H1 (cell line): ENCODE measurements around the gene RAD51B. TPM values are rescaled to one million over a fixed set of nuclear protein-coding genes. Genes with fewer than 3 reads are reported as not detected.
A peak's percentile ranks its signal among the peaks of the same experiment; 100 is the strongest.

Source experiments
- CTCF ChIA-PET: fragments of 300-600 bp; sonication (Branson Sonifier 250); formaldehyde crosslinking; loops from one replicate; lab custom pipeline; 2021; ENCODE audit not compliant: partially characterized antibody; lab: Charles Lee
- POLR2A ChIA-PET: fragments of 300-600 bp; sonication (Branson Sonifier 250); formaldehyde crosslinking; loops from one replicate; lab custom pipeline; 2021; ENCODE audit warnings: inconsistent platforms; ENCODE audit not compliant: partially characterized antibody; lab: Charles Lee
- DNase-seq, 2 experiments: peaks; one replicate each; pipeline versions ENCODE4 v3.0.0 to v3.0.0-alpha.2; 2010 to 2022; ENCODE audit warnings: low spot score in 2 of 2, low read depth in 1 of 2, mixed read lengths in 1 of 2
- FAIRE-seq: peaks from 2 replicates; lab custom pipeline; 2011; peaks lifted over from hg19 to GRCh38; lab: Jason Lieb, UNC
- H2AFZ ChIP-seq: 2 replicates; pipeline ENCODE4 v1.8.1; 2012; ENCODE audit warnings: low read length, inconsistent platforms
- H2AK5ac ChIP-seq: 2 replicates; pipeline ENCODE4 v1.6.1; 2013; ENCODE audit warnings: low read depth, low read length
- H2BK120ac ChIP-seq: replicated peaks from 2 replicates; pipeline ENCODE3; 2013; ENCODE audit warnings: low read depth, low read length, inconsistent platforms
- H2BK12ac ChIP-seq: 2 replicates; pipeline ENCODE4 v1.6.1; 2013; ENCODE audit warnings: low read depth, low read length
- H2BK15ac ChIP-seq: 2 replicates; pipeline ENCODE4 v1.6.1; 2013; ENCODE audit warnings: low read length
- H2BK20ac ChIP-seq: 2 replicates; pipeline ENCODE4 v1.6.1; 2013; ENCODE audit warnings: low read length
- H2BK5ac ChIP-seq: 2 replicates; pipeline ENCODE4 v1.6.1; 2013; ENCODE audit warnings: low read depth, low read length
- H3K14ac ChIP-seq: 2 replicates; pipeline ENCODE4 v1.6.1; 2013; ENCODE audit warnings: inconsistent platforms; ENCODE audit not compliant: insufficient read length
- H3K18ac ChIP-seq: 2 replicates; pipeline ENCODE4 v1.6.1; 2013; ENCODE audit warnings: low read length; ENCODE audit errors: extremely low read depth
- H3K23ac ChIP-seq: 2 replicates; pipeline ENCODE4 v1.6.1; 2013; ENCODE audit warnings: inconsistent platforms; ENCODE audit not compliant: insufficient read length
- H3K23me2 ChIP-seq: 2 replicates; pipeline ENCODE4 v1.6.1; 2013; ENCODE audit warnings: low read depth, low read length
- H3K27ac ChIP-seq: 2 replicates; pipeline ENCODE4 v1.6.1; 2011; ENCODE audit warnings: low read depth, low read length, inconsistent platforms
- H3K27me3 ChIP-seq, 4 experiments: replicated peaks in 1 of 4; 1 replicate in 1 of 4; 2 replicates in 3 of 4; pipeline versions ENCODE4 v1.6.1 to v1.8.1; 2011 to 2013; ENCODE audit warnings: low read length in 3 of 4, mild to moderate bottlenecking in 3 of 4, inconsistent platforms in 2 of 4, mixed read lengths in 2 of 4, moderate library complexity in 1 of 4; ENCODE audit not compliant: control insufficient read depth in 3 of 4, insufficient read depth in 3 of 4; ENCODE audit errors: extremely low read depth in 1 of 4
- H3K36me3 ChIP-seq, 4 experiments: 2 replicates each; pipeline versions ENCODE4 v1.6.1 to v1.8.1; 2011 to 2013; ENCODE audit warnings: mild to moderate bottlenecking in 4 of 4, low read length in 3 of 4, moderate library complexity in 2 of 4, control low read depth in 1 of 4, inconsistent platforms in 1 of 4; ENCODE audit not compliant: insufficient read depth in 4 of 4, control insufficient read depth in 2 of 4
- H3K4ac ChIP-seq: replicated peaks from 2 replicates; pipeline ENCODE3; 2013; ENCODE audit warnings: low read length, low read depth, mixed read lengths, inconsistent platforms; ENCODE audit not compliant: insufficient read length
- H3K4me1 ChIP-seq, 4 experiments: replicated peaks in 1 of 4; 1 replicate in 1 of 4; 2 replicates in 3 of 4; pipeline versions ENCODE4 v1.6.1 to v1.8.1; 2011 to 2013; ENCODE audit warnings: low read length in 3 of 4, inconsistent platforms in 2 of 4, mixed read lengths in 1 of 4; ENCODE audit not compliant: insufficient read depth in 4 of 4, control insufficient read depth in 3 of 4
- H3K4me2 ChIP-seq, 2 experiments: 2 replicates each; pipeline versions ENCODE4 v1.6.1 to v1.8.1; 2011 to 2013; ENCODE audit warnings: low read depth in 2 of 2, low read length in 2 of 2, control low read depth in 1 of 2, inconsistent platforms in 1 of 2, mild to moderate bottlenecking in 1 of 2; ENCODE audit not compliant: insufficient read depth in 1 of 2
- H3K4me3 ChIP-seq, 4 experiments: fragments of 200-600, 300-600 bp in 1 of 4; sonication (generic), shearing (Covaris generic), sonication (Bioruptor Twin) in 1 of 4; 2 replicates each; pipeline versions ENCODE4 v1.5.1 to v1.8.1; 2011 to 2016; ENCODE audit warnings: low read length in 4 of 4, low read depth in 3 of 4, control low read depth in 2 of 4, inconsistent platforms in 2 of 4, mild to moderate bottlenecking in 2 of 4, mixed read lengths in 1 of 4, moderate library complexity in 1 of 4; ENCODE audit not compliant: insufficient read depth in 2 of 4; ENCODE audit errors: extremely low read depth in 1 of 4
- H3K56ac ChIP-seq: replicated peaks from 2 replicates; pipeline ENCODE3; 2013; ENCODE audit warnings: low read depth, mild to moderate bottlenecking, mixed read lengths, low read length, inconsistent platforms; ENCODE audit not compliant: insufficient read length
- H3K79me1 ChIP-seq: 2 replicates; pipeline ENCODE4 v1.6.1; 2013; ENCODE audit warnings: low read depth, low read length, control low read depth
- H3K79me2 ChIP-seq, 2 experiments: 2 replicates each; pipeline versions ENCODE4 v1.6.1 to v1.8.1; 2012 to 2013; ENCODE audit warnings: low read length in 2 of 2, mild to moderate bottlenecking in 2 of 2, inconsistent platforms in 1 of 2; ENCODE audit not compliant: insufficient read depth in 2 of 2, control insufficient read depth in 1 of 2
- H3K9ac ChIP-seq, 4 experiments: replicated peaks in 1 of 4; 1 replicate in 1 of 4; 2 replicates in 3 of 4; pipeline versions ENCODE4 v1.6.1 to v1.8.1; 2011 to 2013; ENCODE audit warnings: low read depth in 3 of 4, low read length in 3 of 4, control low read depth in 2 of 4, mild to moderate bottlenecking in 2 of 4, moderate library complexity in 2 of 4, inconsistent platforms in 1 of 4; ENCODE audit errors: extremely low read depth in 1 of 4
- H3K9me3 ChIP-seq, 2 experiments: 2 replicates each; pipeline versions ENCODE4 v1.6.1 to v1.8.1; 2012 to 2013; ENCODE audit warnings: mild to moderate bottlenecking in 2 of 2, moderate library complexity in 2 of 2, control low read depth in 1 of 2, inconsistent platforms in 1 of 2, low read depth in 1 of 2, low read length in 1 of 2, mixed read lengths in 1 of 2; ENCODE audit not compliant: insufficient read depth in 2 of 2
- H4K20me1 ChIP-seq, 2 experiments: replicated peaks in 1 of 2; 2 replicates each; pipeline versions ENCODE3 to v1.8.1; 2011 to 2013; ENCODE audit warnings: inconsistent platforms in 2 of 2, low read length in 2 of 2, mild to moderate bottlenecking in 1 of 2; ENCODE audit not compliant: insufficient read depth in 2 of 2, control insufficient read depth in 1 of 2
- H4K5ac ChIP-seq: 2 replicates; pipeline ENCODE4 v1.6.1; 2013; ENCODE audit warnings: low read length, low read depth, mixed read lengths, inconsistent platforms; ENCODE audit not compliant: insufficient read length
- H4K8ac ChIP-seq: 2 replicates; pipeline ENCODE4 v1.8.0; 2013; ENCODE audit warnings: mild to moderate bottlenecking, moderate library complexity, low read length, inconsistent platforms; ENCODE audit not compliant: insufficient read depth; ENCODE audit errors: extremely low read depth
- H4K91ac ChIP-seq: replicated peaks from 2 replicates; pipeline ENCODE3; 2013; ENCODE audit warnings: low read length, mixed read lengths, inconsistent platforms; ENCODE audit not compliant: insufficient read length
- MAFK ChIP-seq: IDR thresholded peaks from 2 replicates; pipeline ENCODE4 v1.6.1; 2012; ENCODE audit warnings: low read depth, mild to moderate bottlenecking, improper control_type of control experiment, low read length
- RAD21 ChIP-seq, 2 experiments: IDR thresholded peaks in 1 of 2; conservative IDR thresholded peaks in 1 of 2; 2 replicates each; pipeline ENCODE4 v1.6.1; 2011; ENCODE audit warnings: low read depth in 2 of 2, low read length in 2 of 2, improper control_type of control experiment in 1 of 2, inconsistent platforms in 1 of 2, mild to moderate bottlenecking in 1 of 2, moderate library complexity in 1 of 2
- WGBS, 2 experiments: shearing (Covaris generic) in 1 of 2; methylation state at CpG; one replicate each; pipeline versions ENCODE4 v1.1.6 to v1.1.7; 2013 to 2015; ENCODE audit warnings: low lambda C conversion rate in 2 of 2, mixed read lengths in 2 of 2, inconsistent platforms in 1 of 2, low coverage in 1 of 2, missing lambda C conversion rate in 1 of 2; ENCODE audit not compliant: insufficient replicate concordance in 2 of 2, insufficient coverage in 1 of 2, insufficient read length in 1 of 2; ENCODE audit errors: extremely low coverage in 1 of 2, missing lambda C conversion rate in 1 of 2; 5-methylcytosine and 5-hydroxymethylcytosine counted together
- polyA plus RNA-seq, 7 experiments: library from polyadenylated mRNA; depleted of rRNA in 3 of 7; stranded (reverse) in 5 of 7; unstranded in 2 of 7; fragments of >200 nt in 5 of 7; fragments of 200-250 nt in 2 of 7; gene quantifications; 1 replicate in 5 of 7; 2 replicates in 1 of 7; 4 replicates in 1 of 7; pipeline versions ENCODE4 v1.2.1 to v1.2.3, GENCODE V29; 2011 to 2013; ENCODE audit warnings: missing spikeins in 2 of 7, mixed read lengths in 2 of 7
- total RNA-seq: library from RNA; stranded (reverse); fragmentation: NEBNext Ultra II Directional; extraction: Animal tissue kit (Norgen Biotek cat#: 25700); gene quantifications from 2 replicates; pipeline ENCODE4 v1.2.1, GENCODE V29; 2021

RAD51B gene
- total and polyA plus RNA-seq, 2 of the 8 experiments (the other 6 are each of a cell fraction or from before 2014, with no cell fraction given): 3.9 to 14.9 TPM

DNA sequence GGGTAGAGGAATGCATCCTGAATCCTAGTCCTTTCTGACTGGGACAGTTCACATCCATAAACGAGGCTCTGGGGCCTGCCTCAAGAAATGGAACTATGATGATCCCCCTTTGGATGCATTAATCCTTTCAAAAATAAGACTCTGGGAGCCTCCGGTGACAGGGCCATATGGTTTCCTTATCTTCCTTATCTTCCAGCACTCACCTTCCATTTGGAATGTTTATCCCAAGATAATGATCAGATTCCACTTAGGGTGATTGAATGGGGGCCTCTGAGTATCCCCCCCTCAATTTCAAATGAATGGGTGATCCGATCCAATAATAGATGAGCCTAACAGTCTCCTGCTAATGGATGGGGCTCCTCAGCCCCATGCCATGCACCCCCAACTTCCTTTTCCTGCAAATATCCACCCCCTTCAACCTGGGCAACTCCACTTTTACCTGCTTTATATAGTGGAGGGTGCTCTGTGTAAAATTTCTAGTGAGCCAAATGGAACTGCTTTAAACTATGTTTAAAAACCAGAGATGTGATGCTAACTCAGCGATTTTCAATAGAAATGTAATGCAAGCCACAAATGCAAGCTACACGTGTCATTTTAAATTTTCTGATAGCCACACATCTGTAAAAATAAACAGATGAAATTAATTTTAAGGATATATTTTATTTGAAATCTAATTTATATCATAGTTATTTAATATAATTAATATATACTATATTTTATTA, 815.5 kb downstream of the RAD51B start:
- TF ChIP-seq MAFK: peak; percentile 47; the same call in 1 of the 2 replicates
- TF ChIP-seq RAD21 (IDR thresholded peaks at IDR 0.05 in 1 of 2, conservative IDR thresholded peaks at IDR 0.05 in 1 of 2; ENCODE audit: low read depth in 2 of 2, low read length in 2 of 2): no peak
- Histone ChIP-seq H4K8ac (no peak overlapping the region), H3K79me1 (no peaks in the 10 kb centered on the region), H2BK120ac (no peak overlapping the region), H3K79me2 (no peaks in the 10 kb centered on the region), H3K9me3 (no peaks in the 10 kb centered on the region), H3K27me3 (no peaks in the 10 kb centered on the region; a peak in 1 of 7 replicates), H4K91ac (no peak overlapping the region), H3K27ac (no peak overlapping the region), H2BK15ac (no peak overlapping the region), H3K36me3 (no peaks in the 10 kb centered on the region), H3K9ac (no peak overlapping the region), H4K20me1 (no peaks in the 10 kb centered on the region), H3K4me3 (no peak overlapping the region), H2AK5ac (no peak overlapping the region), H3K56ac (no peak overlapping the region), H3K4ac (no peak overlapping the region), H3K23me2 (no peaks in the 10 kb centered on the region), H3K4me2 (no peak overlapping the region), H2BK12ac (no peak overlapping the region), H3K4me1 (peaks cover 3 to 13% (median 10%) of the 10 kb centered on the region in 4 experiments), H3K23ac (no peak overlapping the region), H3K14ac (no peak overlapping the region), H2BK5ac (no peak overlapping the region), H3K18ac (no peak overlapping the region), H2AFZ (no peak overlapping the region), H2BK20ac (no peak overlapping the region), H4K5ac (no peak overlapping the region)
- ChIA-PET CTCF (no interaction called here), POLR2A (interaction anchor here (0.7 kb wide), 1 partner anchor 155 kb away, joined by 3 read pairs; no protein-coding TSS in a partner anchor)
- DNase-seq (peak in 1 of 2 experiments; percentile 28), FAIRE-seq (no peak)
- WGBS, 2 experiments: 90% methylated on average over 5 of the region's 5 CpGs; no CpG with 5 or more reads in 1 of the 2 experiments
